ENCODE results near the gene RBM19. TPM values are rescaled to one million over a fixed set of nuclear protein-coding genes. Genes with fewer than 3 reads are reported as not detected.

RBM19 gene
- total RNA-seq, 4 donors from 2014 or later: 20.7 to 41.1 (median 23.4) TPM

GRCh38 chr12:113854385-113855142 lies 111.6 kb downstream of the RBM19 start:
- DNase-seq (ENCODE audit: low spot score in 2 of 2): no peak
- H3K4me3 ChIP-seq (ENCODE audit: low read depth, poor library complexity, severe bottlenecking): no peak overlapping the region
- intact Hi-C loops (cut with DNase I; ENCODE audit: low total_unique reads): no loop called here
- TF ChIP-seq, protein P1, sequence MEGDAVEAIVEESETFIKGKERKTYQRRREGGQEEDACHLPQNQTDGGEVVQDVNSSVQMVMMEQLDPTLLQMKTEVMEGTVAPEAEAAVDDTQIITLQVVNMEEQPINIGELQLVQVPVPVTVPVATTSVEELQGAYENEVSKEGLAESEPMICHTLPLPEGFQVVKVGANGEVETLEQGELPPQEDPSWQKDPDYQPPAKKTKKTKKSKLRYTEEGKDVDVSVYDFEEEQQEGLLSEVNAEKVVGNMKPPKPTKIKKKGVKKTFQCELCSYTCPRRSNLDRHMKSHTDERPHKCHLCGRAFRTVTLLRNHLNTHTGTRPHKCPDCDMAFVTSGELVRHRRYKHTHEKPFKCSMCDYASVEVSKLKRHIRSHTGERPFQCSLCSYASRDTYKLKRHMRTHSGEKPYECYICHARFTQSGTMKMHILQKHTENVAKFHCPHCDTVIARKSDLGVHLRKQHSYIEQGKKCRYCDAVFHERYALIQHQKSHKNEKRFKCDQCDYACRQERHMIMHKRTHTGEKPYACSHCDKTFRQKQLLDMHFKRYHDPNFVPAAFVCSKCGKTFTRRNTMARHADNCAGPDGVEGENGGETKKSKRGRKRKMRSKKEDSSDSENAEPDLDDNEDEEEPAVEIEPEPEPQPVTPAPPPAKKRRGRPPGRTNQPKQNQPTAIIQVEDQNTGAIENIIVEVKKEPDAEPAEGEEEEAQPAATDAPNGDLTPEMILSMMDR (IDR thresholded peaks at IDR 0.05): no peak
- no peak for TF ChIP-seq POLR2A (IDR thresholded peaks at IDR 0.05)
- WGBS, 2 donors: 89 to 94% methylated on average over 17 of the region's 17 CpGs

DNA sequence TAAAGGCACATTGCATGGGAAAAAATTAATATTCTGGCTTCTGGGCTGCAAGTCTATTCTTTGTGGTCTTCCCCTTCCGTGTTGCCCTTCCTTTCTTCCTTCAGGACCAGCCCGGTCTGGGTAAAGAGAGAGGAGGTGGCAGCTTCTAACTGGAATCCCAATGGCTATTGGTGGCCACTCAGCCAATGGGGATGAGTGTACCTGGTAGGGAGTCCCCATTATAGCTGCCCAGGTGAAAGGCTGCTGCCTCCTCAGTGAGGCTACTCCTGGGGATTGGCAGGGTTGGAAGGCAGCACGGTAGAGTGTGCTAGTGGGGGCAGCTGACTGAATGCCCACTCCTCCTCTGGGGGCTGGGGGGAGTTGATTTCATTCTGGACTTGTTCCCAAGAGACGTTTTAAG lies 112.6 kb downstream of the RBM19 start:
- no peak for DNase-seq (ENCODE audit: low spot score in 2 of 2)
- 47 to 57% methylated on average over 4 of the region's 4 CpGs for WGBS, 2 donors
- no peak for TF ChIP-seq POLR2A (IDR thresholded peaks at IDR 0.05)
- TF ChIP-seq, protein P1 (IDR thresholded peaks at IDR 0.05): no peak
- intact Hi-C loops (cut with DNase I; ENCODE audit: low total_unique reads): no loop called here
- H3K4me3 ChIP-seq (ENCODE audit: low read depth, poor library complexity, severe bottlenecking): no peak overlapping the region

GRCh38 chr12:113852695-113853490 lies 113.2 kb downstream of the RBM19 start:
- DNase-seq (ENCODE audit: low spot score in 2 of 2): no peak
- 77 to 81% methylated on average over 24 of the region's 24 CpGs for WGBS, 2 donors
- intact Hi-C loops (cut with DNase I; ENCODE audit: low total_unique reads): no loop called here
- no peak for TF ChIP-seq POLR2A (IDR thresholded peaks at IDR 0.05)
- TF ChIP-seq, protein P1 (IDR thresholded peaks at IDR 0.05): no peak
- no peak overlapping the region for H3K4me3 ChIP-seq (ENCODE audit: low read depth, poor library complexity, severe bottlenecking)

DNA sequence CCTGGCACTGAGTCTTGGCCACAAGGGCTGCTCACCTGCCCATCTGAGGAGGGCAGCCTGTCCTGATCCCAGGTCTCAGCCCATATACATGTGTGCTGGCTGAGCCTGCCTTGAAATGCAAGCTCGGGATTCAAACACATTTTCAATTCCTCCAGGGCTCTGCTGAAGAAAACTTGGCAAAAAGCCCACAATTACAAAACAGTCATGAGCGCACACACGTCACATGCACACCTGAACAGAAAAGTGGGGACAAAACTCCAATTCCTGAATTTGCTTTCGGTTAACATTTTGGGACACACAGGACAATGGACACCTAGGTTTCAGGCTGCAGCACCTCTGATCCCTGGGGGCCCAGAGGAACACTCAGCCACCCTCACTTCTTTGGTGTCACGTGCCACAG lies 113.9 kb downstream of the RBM19 start:
- DNase-seq (ENCODE audit: low spot score in 2 of 2): no peak
- 71 to 82% methylated on average over 5 of the region's 5 CpGs for WGBS, 2 donors
- intact Hi-C loops (cut with DNase I; ENCODE audit: low total_unique reads): no loop called here
- no peak for TF ChIP-seq POLR2A (IDR thresholded peaks at IDR 0.05)
- TF ChIP-seq, protein P1 (IDR thresholded peaks at IDR 0.05): no peak
- no peak overlapping the region for H3K4me3 ChIP-seq (ENCODE audit: low read depth, poor library complexity, severe bottlenecking)

DNA sequence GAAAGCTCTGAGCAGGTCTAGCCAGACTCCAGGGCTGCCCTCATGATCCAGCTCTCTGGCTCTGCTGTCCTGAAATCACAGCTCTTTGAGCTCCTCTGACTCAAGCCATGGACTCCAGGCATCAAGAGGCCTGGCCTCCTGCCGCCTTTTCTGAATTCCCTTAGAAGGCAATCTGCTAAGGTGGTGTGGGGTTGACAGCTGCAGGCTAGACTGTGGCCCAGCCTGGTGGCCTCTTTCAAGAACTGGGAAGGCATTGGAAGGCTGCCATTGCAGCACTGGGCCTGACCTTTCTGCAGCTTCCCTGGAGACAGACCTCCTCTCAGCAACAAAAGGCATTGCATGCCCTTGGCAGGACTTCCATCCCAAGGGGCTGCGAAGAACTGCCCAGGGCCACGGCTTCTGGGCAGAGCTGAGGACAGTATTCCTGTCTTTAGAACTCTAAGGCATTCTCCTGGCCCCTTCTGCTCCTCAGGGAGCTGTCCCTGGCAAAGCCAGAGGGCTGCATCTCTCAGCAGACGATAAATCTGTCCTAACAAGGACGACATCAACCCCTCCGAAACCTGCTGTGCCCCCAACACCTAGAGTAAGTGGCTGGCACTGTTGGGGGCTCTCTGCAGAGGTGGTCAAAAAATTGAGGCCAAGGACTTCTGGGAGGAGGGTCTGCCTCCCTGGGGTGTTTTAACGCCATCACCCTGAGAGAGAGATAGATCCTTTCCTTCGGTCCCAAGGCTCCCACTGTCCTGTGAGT lies 115.6 kb downstream of the RBM19 start:
- H3K4me3 ChIP-seq (ENCODE audit: low read depth, poor library complexity, severe bottlenecking): no peak overlapping the region
- TF ChIP-seq POLR2A (IDR thresholded peaks at IDR 0.05): no peak
- TF ChIP-seq, protein P1 (IDR thresholded peaks at IDR 0.05): no peak
- WGBS, 2 donors: 82 to 83% methylated on average over 8 of the region's 8 CpGs
- intact Hi-C loops (cut with DNase I; ENCODE audit: low total_unique reads): no loop called here
- DNase-seq (ENCODE audit: low spot score in 2 of 2): no peak

Measured in lower leg skin (tissue), 4 donors.